Measurements from ENCODE around the gene CHN1. TPM values are rescaled to one million over a fixed set of nuclear protein-coding genes. Genes with fewer than 3 reads are reported as not detected.

CHN1 gene
- total and polyA plus RNA-seq, 2 donors from 2014 or later, result 6.5 to 14.1 TPM

GRCh38 chr2:175019566-175020327 lies 14.6 kb upstream of the CHN1 start:
- FAIRE-seq (no peak), DNase-seq (no peak)
- Histone ChIP-seq H3K4me1 (ENCODE audit: control insufficient read depth in 2 of 3, insufficient read depth in 2 of 3, low read depth in 1 of 3, low read length in 3 of 3) (no peaks in the 10 kb centered on the region), H3K36me3 (ENCODE audit: control insufficient read depth in 2 of 3, insufficient read depth in 3 of 3, low read length in 3 of 3) (no peaks in the 10 kb centered on the region), H3K9ac (ENCODE audit: low read length in 3 of 3) (no peak overlapping the region), H3K4me3 (ENCODE audit: low read length in 3 of 3) (no peak overlapping the region), H3K27ac (ENCODE audit: low read depth in 2 of 2, low read length in 2 of 2) (no peak overlapping the region), H3K27me3 (ENCODE audit: control insufficient read depth, insufficient read depth, low read length) (no peaks in the 10 kb centered on the region), H3K9me3 (ENCODE audit: control insufficient read depth in 2 of 3, insufficient read depth in 1 of 3, low read length in 3 of 3) (no peaks in the 10 kb centered on the region)
- TF ChIP-seq CTCF (IDR thresholded peaks at IDR 0.05; ENCODE audit: borderline replicate concordance, extremely low read depth, insufficient read depth), result no peak
- intact Hi-C loops (cut with DNase I), result no loop called here

- H3K27ac ChIP-seq (ENCODE audit: low read depth in 2 of 2, low read length in 2 of 2), result no peak overlapping the region
- no peak overlapping the region for H3K9ac ChIP-seq (ENCODE audit: low read length in 3 of 3)
- intact Hi-C loops (cut with DNase I), result no loop called here
- no peak for DNase-seq
- no peaks in the 10 kb centered on the region for H3K9me3 ChIP-seq (ENCODE audit: control insufficient read depth in 2 of 3, insufficient read depth in 1 of 3, low read length in 3 of 3)
- H3K27me3 ChIP-seq (ENCODE audit: control insufficient read depth, insufficient read depth, low read length), result no peaks in the 10 kb centered on the region
- TF ChIP-seq CTCF (IDR thresholded peaks at IDR 0.05; ENCODE audit: borderline replicate concordance, extremely low read depth, insufficient read depth), result no peak
- no peak for FAIRE-seq
- no peaks in the 10 kb centered on the region for H3K4me1 ChIP-seq (ENCODE audit: control insufficient read depth in 2 of 3, insufficient read depth in 2 of 3, low read depth in 1 of 3, low read length in 3 of 3)
- H3K4me3 ChIP-seq (ENCODE audit: low read length in 3 of 3), result no peak overlapping the region
- no peaks in the 10 kb centered on the region for H3K36me3 ChIP-seq (ENCODE audit: control insufficient read depth in 2 of 3, insufficient read depth in 3 of 3, low read length in 3 of 3)
These were observed 12.6 kb upstream of the CHN1 start for GRCh38 chr2:175017618-175018414.

GRCh38 chr2:175015340-175015739 lies 10.2 kb upstream of the CHN1 start:
- H3K27ac ChIP-seq (ENCODE audit: low read depth in 2 of 2, low read length in 2 of 2), result peak overlapping the region in 1 of 2 donors; percentile 3
- no peak for TF ChIP-seq CTCF (IDR thresholded peaks at IDR 0.05; ENCODE audit: borderline replicate concordance, extremely low read depth, insufficient read depth)
- H3K36me3 ChIP-seq (ENCODE audit: control insufficient read depth in 2 of 3, insufficient read depth in 3 of 3, low read length in 3 of 3), result no peaks in the 10 kb centered on the region
- H3K9me3 ChIP-seq (ENCODE audit: control insufficient read depth in 2 of 3, insufficient read depth in 1 of 3, low read length in 3 of 3), result no peaks in the 10 kb centered on the region
- no peak overlapping the region for H3K4me3 ChIP-seq (ENCODE audit: low read length in 3 of 3)
- FAIRE-seq (no peak), DNase-seq (no peak)
- no peaks in the 10 kb centered on the region for H3K27me3 ChIP-seq (ENCODE audit: control insufficient read depth, insufficient read depth, low read length)
- H3K9ac ChIP-seq (ENCODE audit: low read length in 3 of 3), result no peak overlapping the region
- intact Hi-C loops (cut with DNase I), result no loop called here
- H3K4me1 ChIP-seq (ENCODE audit: control insufficient read depth in 2 of 3, insufficient read depth in 2 of 3, low read depth in 1 of 3, low read length in 3 of 3), result no peaks in the 10 kb centered on the region

All from kidney (tissue), 14 donors.